Adrenal gland (tissue), 12 donors: ENCODE measurements around the gene GRPEL1. TPM values are rescaled to one million over a fixed set of nuclear protein-coding genes. Genes with fewer than 3 reads are reported as not detected.

Experiments used
- DNase-seq, 7 donors: peaks; one replicate each; pipeline ENCODE4 v3.0.0-alpha.2; 2019 to 2020
- H3K27ac ChIP-seq, 5 donors: fragments of 200-600 bp; sonication (generic) in 4 of 5; 1 replicate in 3 of 5; 2 replicates in 2 of 5; pipeline versions ENCODE4 v1.5.1 to v1.8.0; 2016 to 2020; ENCODE audit warnings: mild to moderate bottlenecking in 1 of 5
- H3K27me3 ChIP-seq: fragments of 200-600 bp; 2 replicates; pipeline ENCODE4 v1.8.0; 2021
- H3K36me3 ChIP-seq, 2 donors: fragments of 200-600 bp; replicated peaks in 1 of 2; 1 replicate in 1 of 2; 2 replicates in 1 of 2; pipeline versions ENCODE4 v1.5.1 to v1.8.0; 2018 to 2022
- H3K4me1 ChIP-seq, 2 donors: fragments of 200-600 bp; replicated peaks in 1 of 2; 1 replicate in 1 of 2; 2 replicates in 1 of 2; pipeline versions ENCODE4 v1.5.1 to v1.8.0; 2018 to 2021
- H3K4me3 ChIP-seq, 4 donors: fragments of 200-600 bp; sonication (generic) in 3 of 4; one replicate each; pipeline ENCODE4 v1.5.1; 2016 to 2018
- H3K9me3 ChIP-seq, 3 donors: fragments of 200-600 bp; sonication (generic) in 1 of 3; replicated peaks in 1 of 3; 1 replicate in 2 of 3; 2 replicates in 1 of 3; pipeline versions ENCODE4 v1.5.1 to v1.8.0; 2016 to 2021
- POLR2A ChIP-seq, 2 donors: fragments of 450-650 bp; IDR thresholded peaks; one replicate each; pipeline ENCODE4 v1.6.1; 2017; ENCODE audit warnings: antibody characterized with exemption in 2 of 2, mild to moderate bottlenecking in 2 of 2, moderate library complexity in 1 of 2
- WGBS, 4 donors: extraction: QIAGEN DNeasy Blood & Tissue Kit in 2 of 4; methylation state at CpG; one replicate each; pipeline versions ENCODE4 v1.1.5 to v1.1.7; 2013 to 2017; 5-methylcytosine and 5-hydroxymethylcytosine counted together
- intact Hi-C, 2 donors: fragments of 100-400 bp; cut with DNase I; formaldehyde crosslinking; loops; one replicate each; pipeline versions ENCODE4 v1.14.1 to v1.15.0; 2022 to 2023
- polyA plus RNA-seq, 3 donors: library from polyadenylated mRNA; stranded (reverse); fragments of 200-250 nt in 2 of 3; fragments of 350-450 nt in 1 of 3; fragmentation: Illumina TruSeq in 1 of 3; extraction: RNeasy Lipid Tissue Mini Kit (QIAGEN cat#74804) in 1 of 3; gene quantifications; one replicate each; pipeline ENCODE4 v1.2.3, GENCODE V29; 2013 to 2014
- total RNA-seq, 9 donors: library from RNA; depleted of rRNA in 4 of 9; stranded (reverse); fragments of >200 nt in 4 of 9; fragments of 120-200 nt in 1 of 9; fragmentation: NEBNext Ultra II Directional in 1 of 9; extraction: Animal tissue kit (Norgen Biotek cat#: 25700) in 1 of 9; gene quantifications; one replicate each; pipeline versions ENCODE4 v1.1.0 to v1.2.4, GENCODE V29; 2013 to 2023
- TF ChIP-seq, protein P1 (sequence below), 6 experiments: fragments of 450-650 bp in 4 of 6; fragments of 200-600 bp in 2 of 6; sonication (generic) in 1 of 6; IDR thresholded peaks; 1 replicate in 5 of 6; 2 replicates in 1 of 6; pipeline versions ENCODE4 v1.5.1 to v1.8.0; 2016 to 2021; ENCODE audit warnings: antibody characterized with exemption in 6 of 6, mild to moderate bottlenecking in 2 of 6, moderate library complexity in 1 of 6
- donor health status: healthy with polysubstance abuse.
- donor health status: Bipolar disorder and iron deficiency.
- donor health status: DM: yes; HTN: yes; CAD: no.
- donor health status: DM: no; HTN: no; CAD: no.
- donor health status: DM: no; HTN: no; CAD: no.
- donor health status: DM: yes; HTN: yes; CAD: no.

Gene GRPEL1
- total and polyA plus RNA-seq, 12 donors, result 35.8 to 439 (median 80.0) TPM

DNA sequence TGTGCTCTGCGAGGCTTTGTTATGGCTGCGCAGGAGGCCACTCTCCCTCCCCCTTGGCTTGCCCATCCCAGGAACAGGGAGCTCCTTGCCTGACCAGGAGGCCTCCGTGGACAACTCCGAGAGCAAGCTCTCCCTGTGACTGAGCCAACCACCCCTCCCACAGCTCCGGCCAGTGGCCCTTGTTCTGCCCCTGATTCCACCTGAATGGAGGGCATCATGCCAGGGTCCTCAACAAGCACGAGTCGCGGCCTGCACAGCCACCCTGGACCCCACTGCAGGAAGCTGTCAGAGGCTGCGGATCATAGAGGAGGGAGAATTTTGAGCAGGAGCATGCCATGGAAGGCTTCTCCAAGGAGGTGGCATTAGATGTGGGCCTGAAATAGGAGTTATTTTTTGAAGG, 44.8 kb upstream of the GRPEL1 start:
- Histone ChIP-seq H3K9me3 (no peaks in the 10 kb centered on the region), H3K4me1 (no peaks in the 10 kb centered on the region), H3K27me3 (no peaks in the 10 kb centered on the region), H3K27ac (no peak overlapping the region), H3K4me3 (no peak overlapping the region), H3K36me3 (no peaks in the 10 kb centered on the region)
- DNase-seq, result no peak
- intact Hi-C loops, result no loop called here
- TF ChIP-seq POLR2A (IDR thresholded peaks at IDR 0.05), result no peak
- TF ChIP-seq, protein P1, sequence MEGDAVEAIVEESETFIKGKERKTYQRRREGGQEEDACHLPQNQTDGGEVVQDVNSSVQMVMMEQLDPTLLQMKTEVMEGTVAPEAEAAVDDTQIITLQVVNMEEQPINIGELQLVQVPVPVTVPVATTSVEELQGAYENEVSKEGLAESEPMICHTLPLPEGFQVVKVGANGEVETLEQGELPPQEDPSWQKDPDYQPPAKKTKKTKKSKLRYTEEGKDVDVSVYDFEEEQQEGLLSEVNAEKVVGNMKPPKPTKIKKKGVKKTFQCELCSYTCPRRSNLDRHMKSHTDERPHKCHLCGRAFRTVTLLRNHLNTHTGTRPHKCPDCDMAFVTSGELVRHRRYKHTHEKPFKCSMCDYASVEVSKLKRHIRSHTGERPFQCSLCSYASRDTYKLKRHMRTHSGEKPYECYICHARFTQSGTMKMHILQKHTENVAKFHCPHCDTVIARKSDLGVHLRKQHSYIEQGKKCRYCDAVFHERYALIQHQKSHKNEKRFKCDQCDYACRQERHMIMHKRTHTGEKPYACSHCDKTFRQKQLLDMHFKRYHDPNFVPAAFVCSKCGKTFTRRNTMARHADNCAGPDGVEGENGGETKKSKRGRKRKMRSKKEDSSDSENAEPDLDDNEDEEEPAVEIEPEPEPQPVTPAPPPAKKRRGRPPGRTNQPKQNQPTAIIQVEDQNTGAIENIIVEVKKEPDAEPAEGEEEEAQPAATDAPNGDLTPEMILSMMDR (IDR thresholded peaks at IDR 0.05), result no peak
- 91 to 96% (median 95%) methylated on average over 7 to 9 of the region's 9 CpGs for WGBS, 4 donors

DNA sequence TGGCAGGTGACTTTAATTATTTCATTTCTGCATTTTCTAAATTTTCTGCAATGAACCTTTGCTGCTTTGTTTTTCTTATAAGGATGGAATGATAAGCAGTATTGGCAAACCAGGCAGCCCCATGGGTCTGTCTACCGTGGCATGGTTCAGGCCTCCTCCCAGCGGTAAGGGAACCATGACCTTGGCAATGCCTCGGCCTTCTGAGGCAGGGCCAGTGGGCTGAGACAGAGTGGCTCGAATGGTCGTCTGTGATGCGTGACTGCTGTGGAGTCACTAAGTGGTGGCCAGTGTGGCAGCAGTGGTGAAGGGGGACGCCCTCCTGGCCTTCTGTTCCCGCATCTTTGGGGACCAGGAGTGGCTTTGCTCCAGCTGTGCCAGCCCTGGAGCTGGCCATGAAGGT, 43.6 kb upstream of the GRPEL1 start:
- Histone ChIP-seq H3K9me3 (no peaks in the 10 kb centered on the region), H3K27me3 (no peaks in the 10 kb centered on the region), H3K36me3 (no peaks in the 10 kb centered on the region), H3K27ac (no peak overlapping the region), H3K4me3 (no peak overlapping the region), H3K4me1 (no peaks in the 10 kb centered on the region)
- DNase-seq, result no peak
- intact Hi-C loops, result no loop called here
- WGBS, 4 donors, result 72 to 80% (median 76%) methylated on average over 8 of the region's 8 CpGs
- no peak for TF ChIP-seq POLR2A (IDR thresholded peaks at IDR 0.05)
- TF ChIP-seq, protein P1 (IDR thresholded peaks at IDR 0.05), result no peak

DNA sequence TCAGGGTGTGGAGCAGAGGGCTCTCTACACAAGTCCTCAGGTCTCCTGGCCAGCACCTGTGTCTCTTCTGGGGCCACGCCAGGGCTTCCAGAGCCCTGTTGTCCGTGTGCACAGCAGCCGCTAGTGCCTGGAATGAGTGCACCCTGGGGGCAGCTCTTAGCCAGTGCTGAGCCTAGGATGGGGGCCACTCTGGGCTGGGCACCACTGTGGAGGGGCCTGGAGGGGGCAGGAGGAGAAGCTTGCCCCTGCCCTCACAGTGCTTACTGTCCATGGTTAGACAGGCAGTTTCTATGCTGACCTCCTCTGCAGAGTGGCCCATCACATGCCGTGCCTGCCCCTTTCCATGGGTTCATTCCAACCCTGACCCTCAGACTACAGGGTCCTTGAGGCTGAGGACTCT, 42.7 kb upstream of the GRPEL1 start:
- no peak for DNase-seq
- Histone ChIP-seq H3K9me3 (no peaks in the 10 kb centered on the region), H3K27ac (no peak overlapping the region), H3K4me3 (no peak overlapping the region), H3K27me3 (no peaks in the 10 kb centered on the region), H3K4me1 (no peaks in the 10 kb centered on the region), H3K36me3 (no peaks in the 10 kb centered on the region)
- intact Hi-C loops, result no loop called here
- WGBS, 4 donors, result 86 to 100% (median 91%) methylated on average over 4 of the region's 4 CpGs
- TF ChIP-seq, protein P1 (IDR thresholded peaks at IDR 0.05), result no peak
- TF ChIP-seq POLR2A (IDR thresholded peaks at IDR 0.05), result no peak

DNA sequence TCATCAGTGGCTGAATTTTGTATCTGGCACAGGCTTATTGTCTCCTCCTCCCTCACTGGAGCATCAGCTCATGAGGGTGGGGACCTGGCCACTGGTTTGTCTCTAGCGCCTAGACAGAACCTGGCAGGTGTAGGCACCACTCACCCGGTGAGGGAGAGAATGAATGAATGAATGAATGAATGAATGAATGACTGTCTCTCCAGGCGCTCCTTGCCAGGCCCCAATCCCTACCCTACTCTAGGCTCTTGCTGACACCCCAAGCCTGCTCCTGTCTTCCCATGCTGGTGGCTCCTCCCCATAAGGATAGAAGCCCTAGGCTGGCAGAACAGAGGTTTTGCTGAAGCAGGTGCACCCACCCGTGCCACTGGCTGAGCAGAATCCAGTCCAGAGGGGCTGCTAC, 41.3 kb upstream of the GRPEL1 start:
- intact Hi-C loops, result no loop called here
- no peak for TF ChIP-seq POLR2A (IDR thresholded peaks at IDR 0.05)
- TF ChIP-seq, protein P1 (IDR thresholded peaks at IDR 0.05), result no peak
- Histone ChIP-seq H3K4me1 (no peaks in the 10 kb centered on the region), H3K9me3 (no peaks in the 10 kb centered on the region), H3K36me3 (no peaks in the 10 kb centered on the region), H3K27ac (no peak overlapping the region), H3K27me3 (no peaks in the 10 kb centered on the region), H3K4me3 (no peak overlapping the region)
- DNase-seq, result no peak
- 77 to 93% (median 83%) methylated on average over 2 to 4 of the region's 4 CpGs for WGBS, 4 donors
